GM21529 (cell line): ENCODE data around the gene COL6A3.
"Not testable (repeated sequence)": the region's sequence is repeated elsewhere in the genome, so short reads cannot be mapped to it uniquely, and the experiment has no call there.

Source experiments
- ATAC-seq: cut with Tn5 transposase; IDR thresholded peaks from one replicate; pipeline ENCODE4 v1.9.1; 2021; ENCODE audit not compliant: unreplicated experiment

The COL6A3 gene

GRCh38 chr2:237320801-237321560 is 93.0 kb downstream of the COL6A3 start:
- ATAC-seq = no peak

DNA sequence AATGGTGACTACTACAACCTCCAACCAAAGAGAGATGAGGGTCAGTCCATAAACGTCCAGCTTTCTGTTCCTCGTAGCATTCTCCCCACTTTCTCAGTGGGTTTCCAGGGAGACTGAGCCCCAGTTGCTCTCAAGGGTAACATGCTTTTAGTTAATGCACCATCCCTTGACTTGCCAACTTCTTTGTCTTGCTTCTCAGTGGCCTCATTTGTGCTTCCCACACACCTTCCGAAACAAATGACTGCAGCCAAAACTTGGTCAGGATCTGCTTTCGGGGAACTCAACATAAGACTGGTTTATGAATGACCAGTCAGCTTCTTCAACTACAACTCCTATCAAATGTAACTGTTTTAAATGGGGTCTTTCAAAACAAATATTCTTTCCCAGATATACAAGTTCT is 94.1 kb downstream of the COL6A3 start:
- no peak for ATAC-seq

DNA sequence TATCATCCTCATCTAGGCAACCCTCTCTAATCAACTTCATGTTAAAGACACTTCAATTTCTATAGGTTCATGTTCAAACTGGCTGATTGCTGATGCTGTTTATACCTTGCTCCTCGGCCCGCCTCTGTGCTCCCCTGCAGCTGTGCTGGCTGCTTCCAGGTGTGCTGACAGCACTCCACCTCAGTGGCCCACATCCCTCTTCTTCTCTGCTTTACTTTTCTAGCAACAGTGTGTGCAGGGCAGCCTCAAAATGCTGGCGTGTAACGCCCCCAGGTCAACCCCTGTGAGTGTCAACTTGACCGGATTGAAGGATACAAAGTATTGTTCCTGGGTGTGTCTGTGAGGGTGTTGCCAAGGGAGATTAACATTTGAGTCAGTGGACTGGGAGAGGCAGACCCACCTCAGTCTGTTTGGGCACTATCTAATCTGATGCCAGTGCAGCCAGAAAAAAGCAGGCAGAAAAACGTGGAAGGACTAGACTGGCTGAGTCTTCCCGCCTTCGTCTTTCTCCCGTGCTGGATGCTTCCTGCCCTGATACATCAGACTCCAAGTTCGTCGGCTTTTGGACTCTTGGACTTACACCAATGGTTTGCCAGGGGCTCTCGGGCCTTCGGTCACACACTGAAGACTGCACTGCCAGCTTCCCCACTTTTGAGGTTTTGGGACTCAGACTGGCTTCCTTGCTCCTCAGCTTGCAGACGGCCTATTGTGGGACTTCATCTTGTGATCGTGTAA is 94.7 kb downstream of the COL6A3 start:
- no peak for ATAC-seq

DNA sequence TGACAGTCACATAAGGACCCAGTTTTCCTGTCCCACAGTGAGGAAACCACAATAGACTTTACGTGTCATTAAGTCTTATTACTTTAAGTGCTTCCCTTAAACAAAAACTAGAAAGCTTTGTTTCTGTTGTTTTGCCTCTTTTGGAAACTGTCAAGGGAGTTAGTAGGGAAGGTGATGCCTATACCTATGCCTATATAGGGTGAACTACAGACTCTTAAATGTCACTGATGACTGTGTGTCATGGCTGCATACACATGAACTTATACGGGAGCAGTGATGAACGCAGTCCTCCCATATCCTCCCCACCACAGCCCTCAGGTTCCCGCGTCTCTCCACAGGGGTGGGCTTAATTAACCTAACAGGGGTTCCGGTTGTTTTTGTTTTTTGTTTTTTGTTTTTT is 97.6 kb downstream of the COL6A3 start:
- no peak for ATAC-seq

DNA sequence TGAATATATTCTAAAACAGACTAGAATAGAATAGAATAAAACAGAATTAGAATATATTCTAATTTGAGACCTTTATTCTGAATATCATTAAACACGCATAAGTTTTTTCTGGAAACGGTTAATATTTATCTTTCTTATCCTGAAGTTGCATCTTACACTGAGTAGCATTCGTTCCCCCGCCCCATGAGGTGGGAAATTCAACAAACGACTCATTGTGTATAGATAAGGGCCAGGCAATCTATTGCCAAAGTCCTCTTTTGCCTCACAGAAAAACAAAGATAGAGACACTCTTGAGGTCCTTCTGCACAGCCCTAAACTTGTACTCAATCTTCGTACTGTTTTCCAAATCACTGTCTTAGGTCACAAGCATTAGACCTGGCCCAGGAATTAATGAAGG is 98.1 kb downstream of the COL6A3 start:
- ATAC-seq = no peak

GRCh38 chr2:237315170-237315828 is 98.7 kb downstream of the COL6A3 start:
- ATAC-seq = no peak

DNA sequence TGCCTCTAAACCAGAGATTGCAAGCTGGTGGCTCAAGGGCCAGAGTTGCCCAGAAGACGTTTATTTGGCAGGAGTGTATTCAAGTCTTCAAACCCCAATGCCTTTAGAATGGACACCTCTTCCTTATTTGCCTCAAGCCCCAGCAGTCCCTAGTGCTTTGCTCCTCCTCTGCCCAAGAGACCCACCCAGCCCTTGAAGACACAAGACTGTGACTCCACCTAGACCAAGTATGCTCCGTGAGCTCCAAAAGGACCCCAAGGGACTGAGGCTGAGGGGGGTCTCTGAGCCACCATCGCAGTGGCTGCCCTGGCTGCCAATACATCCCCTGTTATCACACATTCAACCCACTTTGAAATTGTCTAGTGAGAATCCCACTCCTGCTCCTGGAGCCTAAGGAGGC is 99.3 kb downstream of the COL6A3 start:
- ATAC-seq = no peak

- no peak for ATAC-seq
These were observed 99.8 kb downstream of the COL6A3 start for GRCh38 chr2:237314198-237314597.

- no peak for ATAC-seq
These were observed 101.8 kb downstream of the COL6A3 start for GRCh38 chr2:237312021-237312755.

GRCh38 chr2:237310515-237311114 is 103.3 kb downstream of the COL6A3 start:
- no peak for ATAC-seq

DNA sequence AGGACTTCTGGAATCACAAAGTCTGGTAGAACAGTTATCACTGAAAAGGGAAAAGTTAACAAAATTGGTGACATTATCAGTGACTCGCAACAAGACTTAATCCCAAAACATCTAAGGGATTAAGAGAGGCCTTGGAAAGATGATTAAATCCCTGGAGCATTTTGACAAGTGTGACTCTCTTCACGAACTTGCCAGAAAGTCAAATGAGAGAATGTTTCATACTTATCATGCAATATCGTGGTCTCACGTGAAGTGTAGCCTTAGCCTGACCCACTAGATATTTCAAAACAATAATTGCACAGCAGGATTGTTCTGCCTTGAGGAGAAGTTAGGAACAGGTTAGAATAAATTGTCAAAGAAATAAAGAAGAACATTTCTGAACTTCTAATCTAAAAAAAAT is 104.5 kb downstream of the COL6A3 start:
- no peak for ATAC-seq

DNA sequence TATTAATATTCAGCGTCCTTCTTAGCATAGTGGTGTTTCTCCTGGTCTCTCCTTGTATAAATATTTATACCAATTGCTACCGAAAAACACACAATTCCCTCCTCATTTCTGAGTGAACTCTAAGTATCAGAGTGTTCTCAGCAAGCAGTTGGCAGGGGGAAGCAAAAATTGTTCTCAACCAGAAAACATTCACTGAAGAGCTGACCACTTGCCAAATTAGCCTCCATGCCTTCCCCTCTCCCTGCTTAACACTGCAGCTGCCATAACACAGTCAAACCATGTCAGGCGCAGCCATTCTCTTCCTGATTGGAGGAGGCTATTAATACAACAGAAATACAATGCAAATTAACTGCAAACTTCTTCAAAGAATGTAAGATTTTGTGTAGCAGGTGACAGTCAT is 105.0 kb downstream of the COL6A3 start:
- ATAC-seq = no peak

GRCh38 chr2:237307474-237307873 is 106.5 kb downstream of the COL6A3 start:
- no peak for ATAC-seq

DNA sequence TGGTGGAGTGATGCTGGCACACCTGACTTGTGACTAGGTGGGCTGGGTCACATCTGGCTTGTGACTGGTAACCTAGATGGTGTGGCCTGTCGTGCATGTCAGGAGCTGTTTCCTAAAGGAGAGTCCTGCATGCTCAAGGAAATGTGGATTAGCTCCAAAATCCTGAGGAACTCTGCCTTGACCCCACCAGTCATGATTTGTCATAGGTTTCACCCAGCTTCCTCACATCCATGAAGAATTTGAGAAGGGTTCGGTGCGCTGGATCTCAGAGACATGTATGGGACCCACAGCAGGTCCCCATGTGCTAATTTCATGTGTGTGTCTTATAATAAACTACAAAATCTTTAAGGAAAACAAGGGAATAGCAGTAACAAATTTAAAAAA is 107.2 kb downstream of the COL6A3 start:
- no peak for ATAC-seq

DNA sequence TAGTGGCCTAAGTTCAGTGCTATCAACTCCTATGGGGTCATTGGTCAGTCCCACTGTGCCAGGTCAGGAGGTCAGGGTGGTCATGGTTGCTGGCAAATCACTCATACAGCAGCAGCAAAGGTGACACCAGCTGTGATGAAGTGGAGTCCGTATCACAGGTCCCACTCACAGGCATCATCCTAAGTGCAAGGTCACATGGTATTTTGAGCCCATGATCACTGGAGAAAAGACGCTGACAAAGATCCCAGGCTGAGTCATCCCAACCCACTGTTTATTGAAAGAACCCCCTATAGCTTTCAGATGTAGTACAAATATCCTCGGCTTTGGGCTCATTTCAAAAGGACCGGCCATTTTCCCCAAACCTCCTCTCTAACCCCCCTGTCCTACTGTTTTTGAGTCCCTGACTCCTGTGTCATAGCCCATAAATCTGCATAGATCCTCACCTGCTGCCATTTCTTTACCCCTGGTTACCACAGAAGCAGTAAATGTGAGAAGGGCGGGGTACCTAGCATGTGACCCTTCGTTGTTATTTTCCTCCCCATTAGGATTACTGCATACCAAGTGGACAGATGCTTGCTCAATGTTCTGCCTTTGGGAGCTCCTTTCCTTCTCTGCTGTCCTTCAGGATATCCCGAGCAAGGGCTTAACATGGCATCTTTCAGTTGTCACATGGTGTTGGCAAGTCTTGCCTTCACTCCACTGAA is 107.7 kb downstream of the COL6A3 start:
- no peak for ATAC-seq

GRCh38 chr2:237305579-237305978 is 108.4 kb downstream of the COL6A3 start:
- no peak for ATAC-seq

- no peak for ATAC-seq
These were observed 109.0 kb downstream of the COL6A3 start for GRCh38 chr2:237304763-237305514.

- not testable (repeated sequence) for ATAC-seq
These were observed 110.7 kb downstream of the COL6A3 start for GRCh38 chr2:237303244-237303643.

- ATAC-seq = no peak
These were observed 112.4 kb downstream of the COL6A3 start for GRCh38 chr2:237301595-237301994.

DNA sequence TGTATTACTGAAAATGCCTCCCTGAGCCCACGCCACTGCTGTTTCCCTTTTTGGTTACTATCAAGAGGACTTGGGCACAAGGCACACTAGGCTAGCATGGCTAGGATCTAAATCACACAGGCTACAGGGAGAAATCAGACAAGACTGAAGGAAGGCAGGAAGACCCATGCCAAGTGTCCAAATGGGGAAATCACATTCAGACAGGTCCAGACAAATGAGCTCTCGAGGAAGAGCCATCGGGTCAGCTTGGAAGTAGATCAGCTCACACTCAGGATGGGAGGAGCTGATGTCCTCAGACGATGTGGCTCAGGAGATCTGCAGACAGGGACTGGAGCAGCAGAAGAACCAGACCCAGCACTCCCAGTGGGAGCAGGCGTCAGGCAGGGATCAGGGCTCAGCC is 113.2 kb downstream of the COL6A3 start:
- ATAC-seq = no peak
